KMS-11 (cell line): ENCODE data around the gene EXOSC5.
"Not testable (repeated sequence)": the region's sequence is repeated elsewhere in the genome, so short reads cannot be mapped to it uniquely, and the experiment has no call there.

ENCODE experiments used
- H2AFZ ChIP-seq: fragments of 200-600 bp; sonication (generic); 2 replicates; pipeline ENCODE4 v1.6.1; 2016; ENCODE audit warnings: antibody characterized with exemption, mixed run types, low read depth
- H3K27ac ChIP-seq: fragments of 200-600 bp; sonication (generic); 2 replicates; pipeline ENCODE4 v1.6.1; 2016; ENCODE audit warnings: mild to moderate bottlenecking, mixed run types
- H3K27me3 ChIP-seq: fragments of 200-600 bp; sonication (generic); 2 replicates; pipeline ENCODE4 v1.6.1; 2017; ENCODE audit warnings: mild to moderate bottlenecking, low read depth, mixed run types, moderate library complexity; ENCODE audit not compliant: insufficient read depth
- H3K36me3 ChIP-seq: fragments of 200-600 bp; sonication (generic); 2 replicates; pipeline ENCODE4 v1.6.1; 2017; ENCODE audit warnings: mild to moderate bottlenecking, mixed run types; ENCODE audit not compliant: insufficient read depth
- H3K4me1 ChIP-seq: fragments of 200-600 bp; sonication (generic); 2 replicates; pipeline ENCODE4 v1.6.1; 2016; ENCODE audit warnings: mild to moderate bottlenecking, low read depth, mixed run types; ENCODE audit not compliant: poor library complexity, severe bottlenecking
- H3K4me2 ChIP-seq: fragments of 200-600 bp; sonication (generic); 2 replicates; pipeline ENCODE4 v1.7.0; 2016; ENCODE audit warnings: mild to moderate bottlenecking, mixed run types
- H3K4me3 ChIP-seq: fragments of 200-600 bp; sonication (generic); IDR thresholded peaks from 2 replicates; pipeline ENCODE4 v1.6.1; 2017; ENCODE audit warnings: low read depth, low read length, mixed read lengths; ENCODE audit not compliant: insufficient read depth
- H3K79me2 ChIP-seq: fragments of 200-600 bp; sonication (generic); 2 replicates; pipeline ENCODE4 v1.6.1; 2016; ENCODE audit warnings: low read depth, mixed run types; ENCODE audit not compliant: insufficient read depth
- H3K9ac ChIP-seq: fragments of 200-600 bp; sonication (generic); 2 replicates; pipeline ENCODE4 v1.6.1; 2016; ENCODE audit warnings: mild to moderate bottlenecking, mixed run types
- H4K20me1 ChIP-seq: fragments of 200-600 bp; sonication (generic); 2 replicates; pipeline ENCODE4 v1.6.1; 2016; ENCODE audit warnings: mild to moderate bottlenecking, mixed run types; ENCODE audit not compliant: insufficient read depth
- CTCF ChIP-seq: fragments of 200-600 bp; sonication (generic); conservative IDR thresholded peaks from 2 replicates; pipeline ENCODE4 v1.6.1; 2017; ENCODE audit warnings: low read depth, mild to moderate bottlenecking, antibody characterized with exemption, low read length, moderate library complexity, mixed read lengths

The EXOSC5 gene

DNA sequence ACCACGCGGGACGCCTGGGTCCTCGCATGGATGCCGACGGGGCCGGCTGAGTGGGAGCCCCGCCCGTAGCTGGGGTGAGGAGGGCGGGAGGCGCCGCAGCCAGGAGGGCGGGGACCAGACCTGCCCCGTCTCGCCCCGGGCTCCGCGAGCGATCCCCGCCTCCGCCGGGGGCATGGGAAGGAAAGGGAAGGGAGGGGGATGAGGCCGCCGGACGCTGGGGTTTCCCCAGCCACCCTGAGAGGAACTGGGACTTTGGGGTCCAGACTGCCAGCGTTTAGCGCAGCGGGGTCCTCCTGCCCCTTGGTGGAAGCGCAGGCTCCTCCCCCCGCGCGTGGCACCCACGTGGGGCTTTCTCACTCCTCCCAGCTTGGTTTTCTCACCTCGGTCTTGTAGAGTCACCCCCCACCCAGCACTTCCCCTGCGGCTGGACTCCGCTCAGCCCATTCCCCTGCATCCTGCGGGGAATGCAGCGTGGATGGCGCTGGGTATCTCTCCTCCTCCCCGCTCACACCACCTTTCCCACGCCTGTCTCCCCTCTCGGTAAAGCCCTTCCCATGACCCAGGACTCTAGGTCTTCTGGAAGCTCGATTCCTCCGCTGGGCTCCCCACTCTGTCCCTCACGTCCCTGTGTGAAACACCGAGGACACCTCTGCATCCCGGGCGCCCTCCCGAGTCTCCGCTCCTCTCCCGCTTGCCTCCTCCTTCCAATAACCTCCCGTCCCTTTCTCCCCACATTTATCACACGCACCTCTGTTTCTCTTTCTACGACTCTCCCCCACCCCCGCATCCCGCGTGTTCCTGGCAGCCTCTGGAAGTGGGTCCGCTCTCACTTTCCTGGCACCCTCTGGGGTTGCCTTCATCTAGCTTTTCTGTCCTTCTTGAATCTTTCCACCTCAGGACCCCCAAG, 45.6 kb downstream of the EXOSC5 start:
- Histone ChIP-seq H3K27ac (peak overlapping the region; percentile 72; the same call in 1 of the 2 replicates), H4K20me1 (no peaks in the 10 kb centered on the region), H3K4me2 (peak overlapping the region; percentile 95), H3K9ac (peak overlapping the region; percentile 86), H2AFZ (peak overlapping the region; percentile 70; the same call in 1 of the 2 replicates), H3K4me3 (no peak overlapping the region), H3K27me3 (no peaks in the 10 kb centered on the region), H3K4me1 (peaks cover 32% of the 10 kb centered on the region), H3K79me2 (peaks cover 46% of the 10 kb centered on the region), H3K36me3 (peaks cover 3% of the 10 kb centered on the region; the same call in 1 of the 2 replicates)
- no peak for TF ChIP-seq CTCF

DNA sequence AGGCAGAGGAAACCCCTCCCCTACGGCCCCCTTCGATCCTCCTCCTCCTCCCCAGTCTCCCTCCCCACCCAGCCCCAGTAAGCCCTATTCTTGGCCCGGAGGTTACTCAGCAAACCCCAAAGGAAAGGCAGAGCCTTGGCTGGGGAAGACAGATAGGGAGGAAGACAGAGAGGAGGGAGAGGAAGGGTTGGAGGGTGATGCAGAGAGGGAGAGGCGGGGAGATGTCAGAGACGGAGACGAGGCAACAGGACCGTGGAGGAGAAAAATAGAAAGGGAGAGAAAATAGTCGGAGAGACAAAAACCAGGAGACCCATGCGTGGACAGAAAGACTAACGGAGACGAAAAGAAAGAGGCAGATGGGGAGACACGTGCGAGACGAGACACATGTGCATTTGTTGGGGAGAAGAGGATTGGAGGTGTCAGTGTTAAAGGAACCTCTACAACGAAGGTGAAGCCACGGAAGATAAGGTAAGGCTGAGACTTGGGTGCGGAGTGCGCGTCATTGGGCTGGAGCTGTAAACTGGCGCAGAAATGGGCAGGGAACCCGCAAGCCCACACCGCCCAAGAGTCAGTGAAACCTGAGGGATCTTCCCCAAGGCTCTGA, 46.3 kb downstream of the EXOSC5 start:
- Histone ChIP-seq H3K79me2 (peaks cover 46% of the 10 kb centered on the region), H3K36me3 (peaks cover 3% of the 10 kb centered on the region; the same call in 1 of the 2 replicates), H2AFZ (peak overlapping the region; percentile 70; the same call in 1 of the 2 replicates), H3K4me2 (peak overlapping the region; percentile 95), H3K4me1 (peaks cover 32% of the 10 kb centered on the region), H3K9ac (no peak overlapping the region), H3K4me3 (no peak overlapping the region), H3K27ac (no peak overlapping the region), H4K20me1 (no peaks in the 10 kb centered on the region), H3K27me3 (no peaks in the 10 kb centered on the region)
- no peak for TF ChIP-seq CTCF

GRCh38 chr19:41346916-41347315, 50.2 kb downstream of the EXOSC5 start:
- not testable (repeated sequence) for H3K27me3 ChIP-seq, H2AFZ ChIP-seq, H4K20me1 ChIP-seq, H3K27ac ChIP-seq, H3K36me3 ChIP-seq, H3K9ac ChIP-seq, H3K4me3 ChIP-seq, H3K4me2 ChIP-seq
- peaks cover 33% of the 10 kb centered on the region for H3K79me2 ChIP-seq
- H3K4me1 ChIP-seq: peaks cover 25% of the 10 kb centered on the region

- peaks cover 5% of the 10 kb centered on the region for H3K4me1 ChIP-seq
Measured at GRCh38 chr19:41344162-41344561, 53.0 kb downstream of the EXOSC5 start.

More at GRCh38 chr19:41344162-41344561, 53.0 kb downstream of the EXOSC5 start:
- H3K27ac ChIP-seq: no peak overlapping the region
- no peak overlapping the region for H2AFZ ChIP-seq
- no peaks in the 10 kb centered on the region for H4K20me1 ChIP-seq
- peaks cover 3% of the 10 kb centered on the region; the same call in 1 of the 2 replicates for H3K36me3 ChIP-seq
- H3K79me2 ChIP-seq: peaks cover 5% of the 10 kb centered on the region
- H3K9ac ChIP-seq: no peak overlapping the region
- no peak overlapping the region for H3K4me3 ChIP-seq
- no peak overlapping the region for H3K4me2 ChIP-seq
- no peaks in the 10 kb centered on the region for H3K27me3 ChIP-seq
- no peak for TF ChIP-seq CTCF
